ENCODE data around the gene TNFRSF11A.

The TNFRSF11A gene

DNA sequence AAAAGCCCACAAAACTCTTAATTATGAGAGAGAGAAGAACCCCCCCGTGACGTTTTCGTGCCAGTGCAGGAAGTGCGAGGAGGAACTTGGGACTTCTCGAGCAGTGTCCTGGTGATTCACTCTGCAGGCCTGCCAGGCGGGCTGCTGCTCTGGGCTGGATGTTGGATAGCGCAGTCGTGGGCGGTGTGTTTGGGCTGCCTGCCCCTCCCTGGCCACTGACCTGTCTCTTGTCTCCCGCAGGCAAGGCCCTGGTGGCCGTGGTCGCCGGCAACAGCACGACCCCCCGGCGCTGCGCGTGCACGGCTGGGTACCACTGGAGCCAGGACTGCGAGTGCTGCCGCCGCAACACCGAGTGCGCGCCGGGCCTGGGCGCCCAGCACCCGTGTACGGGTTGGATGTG is 29.0 kb downstream of the TNFRSF11A start:
- Histone ChIP-seq H3K18ac (ENCODE audit: low read length) (no peak overlapping the region), H3K14ac (ENCODE audit: low read length) (no peak overlapping the region), H3K9me3 (ENCODE audit: insufficient read depth, low read depth, low read length) (no peaks in the 10 kb centered on the region), H4K8ac (ENCODE audit: low read depth, low read length) (no peak overlapping the region), H2BK120ac (ENCODE audit: insufficient read depth, low read length, poor library complexity) (no peak overlapping the region), H2BK12ac (ENCODE audit: low read length) (no peak overlapping the region), H2AFZ (ENCODE audit: insufficient read depth, low read length, poor library complexity) (no peak overlapping the region), H3K4me1 (ENCODE audit: control insufficient read depth in 1 of 2, insufficient read depth in 2 of 2, low read length in 2 of 2) (peaks cover 0 to 2% of the 10 kb centered on the region in 2 experiments), H2AK5ac (ENCODE audit: low read length) (no peak overlapping the region), H3K27me3 (ENCODE audit: insufficient read depth, low read length) (no peaks in the 10 kb centered on the region), H3K4ac (ENCODE audit: low read depth, low read length) (no peak overlapping the region), H3K9ac (ENCODE audit: low read length) (no peak overlapping the region), H3K4me3 (ENCODE audit: low read depth, low read length) (no peak overlapping the region), H3K36me3 (ENCODE audit: control insufficient read depth in 1 of 2, insufficient read depth in 2 of 2, low read length in 2 of 2) (no peaks in the 10 kb centered on the region), H4K12ac (ENCODE audit: low read depth, low read length) (no peak overlapping the region), H3K23ac (ENCODE audit: low read length) (no peak overlapping the region), H4K91ac (ENCODE audit: low read depth, low read length) (no peak overlapping the region), H3K4me2 (ENCODE audit: low read length) (no peak overlapping the region), H3K27ac (ENCODE audit: low read depth, low read length) (no peak overlapping the region), H3K79me1 (ENCODE audit: low read length) (no peaks in the 10 kb centered on the region), H2BK5ac (ENCODE audit: low read depth, low read length, poor library complexity) (no peak overlapping the region), H3K79me2 (ENCODE audit: control insufficient read depth, insufficient read depth, low read length, poor library complexity) (no peaks in the 10 kb centered on the region)
- WGBS (ENCODE audit: extremely low coverage, insufficient coverage, insufficient read length), result no CpG with 5 or more reads among the region's 29 CpGs
- peak in 1 of 2 donors; percentile 4 for DNase-seq

GRCh38 chr18:62357079-62357719 is 32.1 kb downstream of the TNFRSF11A start:
- H3K27me3 ChIP-seq (ENCODE audit: insufficient read depth, low read length), result no peaks in the 10 kb centered on the region
- no peak overlapping the region for H4K8ac ChIP-seq (ENCODE audit: low read depth, low read length)
- H2BK120ac ChIP-seq (ENCODE audit: insufficient read depth, low read length, poor library complexity), result no peak overlapping the region
- no peak overlapping the region for H4K12ac ChIP-seq (ENCODE audit: low read depth, low read length)
- H2AFZ ChIP-seq (ENCODE audit: insufficient read depth, low read length, poor library complexity), result no peak overlapping the region
- H3K27ac ChIP-seq (ENCODE audit: low read depth, low read length), result no peak overlapping the region
- no peak overlapping the region for H2BK12ac ChIP-seq (ENCODE audit: low read length)
- H3K9ac ChIP-seq (ENCODE audit: low read length), result no peak overlapping the region
- no peak overlapping the region for H4K91ac ChIP-seq (ENCODE audit: low read depth, low read length)
- H2AK5ac ChIP-seq (ENCODE audit: low read length), result no peak overlapping the region
- H3K4me2 ChIP-seq (ENCODE audit: low read length), result no peak overlapping the region
- no peak overlapping the region for H3K14ac ChIP-seq (ENCODE audit: low read length)
- no peak overlapping the region for H3K4ac ChIP-seq (ENCODE audit: low read depth, low read length)
- peaks cover 0 to 2% of the 10 kb centered on the region in 2 experiments for H3K4me1 ChIP-seq (ENCODE audit: control insufficient read depth in 1 of 2, insufficient read depth in 2 of 2, low read length in 2 of 2)
- no peak for DNase-seq
- H2BK5ac ChIP-seq (ENCODE audit: low read depth, low read length, poor library complexity), result no peak overlapping the region
- WGBS (ENCODE audit: extremely low coverage, insufficient coverage, insufficient read length), result no CpG with 5 or more reads among the region's 5 CpGs
- no peak overlapping the region for H3K23ac ChIP-seq (ENCODE audit: low read length)
- no peaks in the 10 kb centered on the region for H3K36me3 ChIP-seq (ENCODE audit: control insufficient read depth in 1 of 2, insufficient read depth in 2 of 2, low read length in 2 of 2)
- H3K79me1 ChIP-seq (ENCODE audit: low read length), result no peaks in the 10 kb centered on the region
- no peaks in the 10 kb centered on the region for H3K79me2 ChIP-seq (ENCODE audit: control insufficient read depth, insufficient read depth, low read length, poor library complexity)
- H3K18ac ChIP-seq (ENCODE audit: low read length), result no peak overlapping the region
- H3K4me3 ChIP-seq (ENCODE audit: low read depth, low read length), result no peak overlapping the region
- H3K9me3 ChIP-seq (ENCODE audit: insufficient read depth, low read depth, low read length), result no peaks in the 10 kb centered on the region

DNA sequence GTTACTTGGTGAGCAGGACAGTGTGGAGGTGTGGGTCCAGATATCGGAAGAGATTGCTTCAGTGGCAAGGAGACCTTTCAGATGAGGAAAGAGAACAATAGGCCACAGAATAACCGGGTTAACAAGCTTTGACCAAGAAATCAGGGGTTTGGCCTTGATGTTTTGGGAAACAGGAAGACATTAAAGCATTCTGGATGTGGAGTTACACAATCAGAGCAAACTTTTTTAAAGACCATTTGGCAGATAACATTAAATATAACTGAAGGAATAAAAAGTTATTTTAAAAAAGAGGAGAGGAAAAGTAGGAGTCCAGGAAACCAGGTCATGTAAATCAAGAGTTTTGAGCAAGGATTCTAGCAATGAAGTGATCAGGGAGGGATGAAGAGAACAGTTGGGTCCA is 35.7 kb downstream of the TNFRSF11A start:
- Histone ChIP-seq H3K4me3 (ENCODE audit: low read depth, low read length) (no peak overlapping the region), H2BK12ac (ENCODE audit: low read length) (no peak overlapping the region), H2AFZ (ENCODE audit: insufficient read depth, low read length, poor library complexity) (no peak overlapping the region), H4K12ac (ENCODE audit: low read depth, low read length) (no peak overlapping the region), H3K36me3 (ENCODE audit: control insufficient read depth in 1 of 2, insufficient read depth in 2 of 2, low read length in 2 of 2) (no peaks in the 10 kb centered on the region), H3K9me3 (ENCODE audit: insufficient read depth, low read depth, low read length) (no peaks in the 10 kb centered on the region), H3K27ac (ENCODE audit: low read depth, low read length) (no peak overlapping the region), H3K79me1 (ENCODE audit: low read length) (no peaks in the 10 kb centered on the region), H3K4me2 (ENCODE audit: low read length) (no peak overlapping the region), H3K9ac (ENCODE audit: low read length) (no peak overlapping the region), H3K23ac (ENCODE audit: low read length) (no peak overlapping the region), H3K14ac (ENCODE audit: low read length) (no peak overlapping the region), H2BK120ac (ENCODE audit: insufficient read depth, low read length, poor library complexity) (no peak overlapping the region), H4K8ac (ENCODE audit: low read depth, low read length) (no peak overlapping the region), H3K4ac (ENCODE audit: low read depth, low read length) (no peak overlapping the region), H2BK5ac (ENCODE audit: low read depth, low read length, poor library complexity) (no peak overlapping the region), H4K91ac (ENCODE audit: low read depth, low read length) (no peak overlapping the region), H2AK5ac (ENCODE audit: low read length) (no peak overlapping the region), H3K4me1 (ENCODE audit: control insufficient read depth in 1 of 2, insufficient read depth in 2 of 2, low read length in 2 of 2) (no peaks in the 10 kb centered on the region), H3K18ac (ENCODE audit: low read length) (no peak overlapping the region), H3K79me2 (ENCODE audit: control insufficient read depth, insufficient read depth, low read length, poor library complexity) (no peaks in the 10 kb centered on the region), H3K27me3 (ENCODE audit: insufficient read depth, low read length) (no peaks in the 10 kb centered on the region)
- DNase-seq, result no peak
- WGBS (ENCODE audit: extremely low coverage, insufficient coverage, insufficient read length), result no CpG with 5 or more reads among the region's 2 CpGs

DNA sequence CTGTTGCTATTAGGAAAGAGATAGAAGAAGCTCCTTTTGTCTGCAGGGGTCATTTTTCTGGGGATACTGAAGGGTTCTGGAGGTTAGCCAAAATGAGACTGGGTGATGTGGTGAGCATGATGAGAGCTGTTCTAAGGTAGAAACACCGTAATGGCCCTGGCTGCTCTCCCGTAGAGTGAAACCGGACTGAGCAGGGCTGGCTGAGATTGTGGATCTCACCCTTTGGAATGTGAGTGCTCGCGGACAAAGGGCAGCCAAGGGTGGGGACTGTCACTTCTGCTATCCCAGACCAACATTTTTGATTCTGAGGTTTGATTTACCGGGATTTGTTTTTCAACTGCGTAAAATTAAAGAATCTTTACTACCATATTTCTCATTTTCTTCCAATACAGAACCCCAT is 36.2 kb downstream of the TNFRSF11A start:
- Histone ChIP-seq H2BK5ac (ENCODE audit: low read depth, low read length, poor library complexity) (no peak overlapping the region), H3K27me3 (ENCODE audit: insufficient read depth, low read length) (no peaks in the 10 kb centered on the region), H2BK12ac (ENCODE audit: low read length) (no peak overlapping the region), H2BK120ac (ENCODE audit: insufficient read depth, low read length, poor library complexity) (no peak overlapping the region), H3K9ac (ENCODE audit: low read length) (no peak overlapping the region), H2AK5ac (ENCODE audit: low read length) (no peak overlapping the region), H4K8ac (ENCODE audit: low read depth, low read length) (no peak overlapping the region), H3K4me1 (ENCODE audit: control insufficient read depth in 1 of 2, insufficient read depth in 2 of 2, low read length in 2 of 2) (no peaks in the 10 kb centered on the region), H3K4ac (ENCODE audit: low read depth, low read length) (no peak overlapping the region), H3K14ac (ENCODE audit: low read length) (no peak overlapping the region), H4K91ac (ENCODE audit: low read depth, low read length) (no peak overlapping the region), H3K79me1 (ENCODE audit: low read length) (no peaks in the 10 kb centered on the region), H3K4me2 (ENCODE audit: low read length) (no peak overlapping the region), H3K27ac (ENCODE audit: low read depth, low read length) (no peak overlapping the region), H3K9me3 (ENCODE audit: insufficient read depth, low read depth, low read length) (no peaks in the 10 kb centered on the region), H3K18ac (ENCODE audit: low read length) (no peak overlapping the region), H3K36me3 (ENCODE audit: control insufficient read depth in 1 of 2, insufficient read depth in 2 of 2, low read length in 2 of 2) (no peaks in the 10 kb centered on the region), H3K79me2 (ENCODE audit: control insufficient read depth, insufficient read depth, low read length, poor library complexity) (no peaks in the 10 kb centered on the region), H3K4me3 (ENCODE audit: low read depth, low read length) (no peak overlapping the region), H4K12ac (ENCODE audit: low read depth, low read length) (no peak overlapping the region), H2AFZ (ENCODE audit: insufficient read depth, low read length, poor library complexity) (no peak overlapping the region), H3K23ac (ENCODE audit: low read length) (no peak overlapping the region)
- no peak for DNase-seq
- WGBS (ENCODE audit: extremely low coverage, insufficient coverage, insufficient read length), result no CpG with 5 or more reads among the region's 7 CpGs

All from trophoblast cell (in vitro differentiated cells and primary cell).